ENCODE measurements around the gene MTHFD2L. TPM values are rescaled to one million over a fixed set of nuclear protein-coding genes. Genes with fewer than 3 reads are reported as not detected.
"Not testable (repeated sequence)": the region's sequence is repeated elsewhere in the genome, so short reads cannot be mapped to it uniquely, and the experiment has no call there.

The MTHFD2L gene
- total and polyA plus RNA-seq, 4 donors = 7.1 to 13.8 (median 13.0) TPM

- peak; percentile 62 for ATAC-seq (ENCODE audit: low FRiP score)
- intact Hi-C loops (cut with DNase I) = no loop called here
- H3K4me1 ChIP-seq (ENCODE audit: control insufficient read depth in 1 of 2, insufficient read depth in 2 of 2, low read length in 2 of 2) = peaks cover 3 to 6% of the 10 kb centered on the region in 2 donors
- no peaks in the 10 kb centered on the region for H3K27me3 ChIP-seq (ENCODE audit: control insufficient read depth in 1 of 2, insufficient read depth in 2 of 2, low read length in 1 of 2)
- no peak overlapping the region for H3K4me3 ChIP-seq (ENCODE audit: low read length in 2 of 2)
- H3K36me3 ChIP-seq (ENCODE audit: control insufficient read depth in 1 of 2, insufficient read depth in 2 of 2, low read length in 1 of 2) = no peaks in the 10 kb centered on the region
- H3K9me3 ChIP-seq (ENCODE audit: control insufficient read depth, low read length) = no peaks in the 10 kb centered on the region
- WGBS, 2 donors = 4 to 5% methylated on average over 3 of the region's 3 CpGs
- peak overlapping the region in 1 of 2 donors; percentile 54 for H3K27ac ChIP-seq (ENCODE audit: low read depth in 1 of 2, low read length in 2 of 2)
- peak in 1 of 2 donors; percentile 55 for DNase-seq
These were observed 48.3 kb downstream of the MTHFD2L start for GRCh38 chr4:74206088-74206825.

GRCh38 chr4:74214457-74215159 is 56.7 kb downstream of the MTHFD2L start:
- H3K27ac ChIP-seq (ENCODE audit: low read depth in 1 of 2, low read length in 2 of 2); H3K9me3 ChIP-seq (ENCODE audit: control insufficient read depth, low read length); H3K27me3 ChIP-seq (ENCODE audit: control insufficient read depth in 1 of 2, insufficient read depth in 2 of 2, low read length in 1 of 2); DNase-seq; H3K4me3 ChIP-seq (ENCODE audit: low read length in 2 of 2); ATAC-seq (ENCODE audit: low FRiP score); intact Hi-C loops (cut with DNase I); H3K4me1 ChIP-seq (ENCODE audit: control insufficient read depth in 1 of 2, insufficient read depth in 2 of 2, low read length in 2 of 2); H3K36me3 ChIP-seq (ENCODE audit: control insufficient read depth in 1 of 2, insufficient read depth in 2 of 2, low read length in 1 of 2): not testable (repeated sequence)
- WGBS, 2 donors = 92% methylated on average over 7 of the region's 7 CpGs

GRCh38 chr4:74215236-74215635 is 57.3 kb downstream of the MTHFD2L start:
- DNase-seq; H3K4me1 ChIP-seq (ENCODE audit: control insufficient read depth in 1 of 2, insufficient read depth in 2 of 2, low read length in 2 of 2); ATAC-seq (ENCODE audit: low FRiP score); H3K27ac ChIP-seq (ENCODE audit: low read depth in 1 of 2, low read length in 2 of 2); H3K4me3 ChIP-seq (ENCODE audit: low read length in 2 of 2); H3K36me3 ChIP-seq (ENCODE audit: control insufficient read depth in 1 of 2, insufficient read depth in 2 of 2, low read length in 1 of 2); H3K27me3 ChIP-seq (ENCODE audit: control insufficient read depth in 1 of 2, insufficient read depth in 2 of 2, low read length in 1 of 2); intact Hi-C loops (cut with DNase I); H3K9me3 ChIP-seq (ENCODE audit: control insufficient read depth, low read length): not testable (repeated sequence)
- WGBS, 2 donors = 79 to 85% methylated on average over 7 of the region's 7 CpGs

GRCh38 chr4:74217365-74217764 is 59.4 kb downstream of the MTHFD2L start:
- Histone ChIP-seq H3K27me3 (ENCODE audit: control insufficient read depth in 1 of 2, insufficient read depth in 2 of 2, low read length in 1 of 2) (no peaks in the 10 kb centered on the region), H3K9me3 (ENCODE audit: control insufficient read depth, low read length) (no peaks in the 10 kb centered on the region), H3K4me3 (ENCODE audit: low read length in 2 of 2) (no peak overlapping the region), H3K4me1 (ENCODE audit: control insufficient read depth in 1 of 2, insufficient read depth in 2 of 2, low read length in 2 of 2) (no peaks in the 10 kb centered on the region), H3K36me3 (ENCODE audit: control insufficient read depth in 1 of 2, insufficient read depth in 2 of 2, low read length in 1 of 2) (no peaks in the 10 kb centered on the region), H3K27ac (ENCODE audit: low read depth in 1 of 2, low read length in 2 of 2) (no peak overlapping the region)
- DNase-seq (no peak), ATAC-seq (ENCODE audit: low FRiP score) (no peak)
- 77 to 78% methylated on average over 3 of the region's 3 CpGs for WGBS, 2 donors
- intact Hi-C loops (cut with DNase I) = no loop called here

- H3K27me3 ChIP-seq (ENCODE audit: control insufficient read depth in 1 of 2, insufficient read depth in 2 of 2, low read length in 1 of 2) = no peaks in the 10 kb centered on the region
- DNase-seq = no peak
- H3K4me3 ChIP-seq (ENCODE audit: low read length in 2 of 2) = no peak overlapping the region
- WGBS, 2 donors = 71 to 77% methylated on average over 4 of the region's 4 CpGs
- ATAC-seq (ENCODE audit: low FRiP score) = no peak
- H3K36me3 ChIP-seq (ENCODE audit: control insufficient read depth in 1 of 2, insufficient read depth in 2 of 2, low read length in 1 of 2) = no peaks in the 10 kb centered on the region
- H3K4me1 ChIP-seq (ENCODE audit: control insufficient read depth in 1 of 2, insufficient read depth in 2 of 2, low read length in 2 of 2) = no peaks in the 10 kb centered on the region
- H3K9me3 ChIP-seq (ENCODE audit: control insufficient read depth, low read length) = no peaks in the 10 kb centered on the region
- no peak overlapping the region for H3K27ac ChIP-seq (ENCODE audit: low read depth in 1 of 2, low read length in 2 of 2)
- intact Hi-C loops (cut with DNase I) = no loop called here
These were observed 60.3 kb downstream of the MTHFD2L start for GRCh38 chr4:74218201-74218600.

GRCh38 chr4:74219240-74219639 is 61.3 kb downstream of the MTHFD2L start:
- Histone ChIP-seq H3K27ac (ENCODE audit: low read depth in 1 of 2, low read length in 2 of 2) (no peak overlapping the region), H3K4me1 (ENCODE audit: control insufficient read depth in 1 of 2, insufficient read depth in 2 of 2, low read length in 2 of 2) (no peaks in the 10 kb centered on the region), H3K9me3 (ENCODE audit: control insufficient read depth, low read length) (no peaks in the 10 kb centered on the region), H3K36me3 (ENCODE audit: control insufficient read depth in 1 of 2, insufficient read depth in 2 of 2, low read length in 1 of 2) (no peaks in the 10 kb centered on the region), H3K27me3 (ENCODE audit: control insufficient read depth in 1 of 2, insufficient read depth in 2 of 2, low read length in 1 of 2) (no peaks in the 10 kb centered on the region), H3K4me3 (ENCODE audit: low read length in 2 of 2) (no peak overlapping the region)
- intact Hi-C loops (cut with DNase I) = no loop called here
- DNase-seq (no peak), ATAC-seq (ENCODE audit: low FRiP score) (no peak)
- 81 to 83% methylated on average over 2 of the region's 2 CpGs for WGBS, 2 donors

- whole genome bisulfite sequencing, 2 donors = 90 to 91% methylated on average over 2 of the region's 2 CpGs
- DNase-seq = no peak
- H3K4me3 ChIP-seq (ENCODE audit: low read length in 2 of 2) = no peak overlapping the region
- intact Hi-C loops (cut with DNase I) = no loop called here
- no peaks in the 10 kb centered on the region for H3K4me1 ChIP-seq (ENCODE audit: control insufficient read depth in 1 of 2, insufficient read depth in 2 of 2, low read length in 2 of 2)
- no peak overlapping the region for H3K27ac ChIP-seq (ENCODE audit: low read depth in 1 of 2, low read length in 2 of 2)
- no peak for ATAC-seq (ENCODE audit: low FRiP score)
- H3K27me3 ChIP-seq (ENCODE audit: control insufficient read depth in 1 of 2, insufficient read depth in 2 of 2, low read length in 1 of 2) = no peaks in the 10 kb centered on the region
- no peaks in the 10 kb centered on the region for H3K36me3 ChIP-seq (ENCODE audit: control insufficient read depth in 1 of 2, insufficient read depth in 2 of 2, low read length in 1 of 2)
- H3K9me3 ChIP-seq (ENCODE audit: control insufficient read depth, low read length) = no peaks in the 10 kb centered on the region
These were observed 65.2 kb downstream of the MTHFD2L start for GRCh38 chr4:74223098-74223497.

- DNase-seq (no peak), ATAC-seq (ENCODE audit: low FRiP score) (no peak)
- no peaks in the 10 kb centered on the region for H3K36me3 ChIP-seq (ENCODE audit: control insufficient read depth in 1 of 2, insufficient read depth in 2 of 2, low read length in 1 of 2)
- H3K4me3 ChIP-seq (ENCODE audit: low read length in 2 of 2) = no peak overlapping the region
- no peaks in the 10 kb centered on the region for H3K9me3 ChIP-seq (ENCODE audit: control insufficient read depth, low read length)
- H3K27me3 ChIP-seq (ENCODE audit: control insufficient read depth in 1 of 2, insufficient read depth in 2 of 2, low read length in 1 of 2) = no peaks in the 10 kb centered on the region
- intact Hi-C loops (cut with DNase I) = no loop called here
- no peaks in the 10 kb centered on the region for H3K4me1 ChIP-seq (ENCODE audit: control insufficient read depth in 1 of 2, insufficient read depth in 2 of 2, low read length in 2 of 2)
- WGBS, 2 donors = 98% methylated on average over 1 of the region's 1 CpG
- H3K27ac ChIP-seq (ENCODE audit: low read depth in 1 of 2, low read length in 2 of 2) = no peak overlapping the region
These were observed 65.9 kb downstream of the MTHFD2L start for GRCh38 chr4:74223801-74224200.
